ENCODE data around the gene RASL10B. TPM values are rescaled to one million over a fixed set of nuclear protein-coding genes. Genes with fewer than 3 reads are reported as not detected.

RASL10B gene
- total and polyA plus RNA-seq, 2 donors (not counting 1 experiment from before 2014, with no cell fraction given), result 0.78 to 1.5 TPM

- Histone ChIP-seq H3K36me3 (ENCODE audit: control insufficient read depth, insufficient read depth, low read length) (peaks cover under 1% of the 10 kb centered on the region), H3K9ac (ENCODE audit: insufficient read depth, low read length) (no peak overlapping the region), H3K4me1 (ENCODE audit: control insufficient read depth, extremely low read depth, insufficient read depth, low read length) (no peaks in the 10 kb centered on the region), H4K20me1 (ENCODE audit: control insufficient read depth, extremely low read depth, insufficient read depth, low read length) (no peaks in the 10 kb centered on the region), H3K4me3 (replicated peaks in 1 of 4; ENCODE audit: control extremely low read depth in 1 of 4, insufficient read depth in 1 of 4, low read depth in 3 of 4, low read length in 4 of 4) (peak overlapping the region in 1 of 4 experiments; percentile 69), H2AFZ (ENCODE audit: low read length) (no peak overlapping the region), H3K27ac (ENCODE audit: insufficient read depth, low read length) (no peak overlapping the region), H3K27me3 (ENCODE audit: control insufficient read depth, insufficient read depth, low read length) (peaks cover 4% of the 10 kb centered on the region), H3K9me3 (ENCODE audit: control insufficient read depth, insufficient read depth, low read depth, low read length) (no peaks in the 10 kb centered on the region), H3K4me2 (ENCODE audit: extremely low read depth, insufficient read depth, low read length) (no peak overlapping the region), H3K79me2 (ENCODE audit: control insufficient read depth, insufficient read depth, low read length) (no peaks in the 10 kb centered on the region)
- TF ChIP-seq EZH2 (IDR thresholded peaks at IDR 0.05; ENCODE audit: low read length, missing control alignments), result no peak
- TF ChIP-seq, protein P1, sequence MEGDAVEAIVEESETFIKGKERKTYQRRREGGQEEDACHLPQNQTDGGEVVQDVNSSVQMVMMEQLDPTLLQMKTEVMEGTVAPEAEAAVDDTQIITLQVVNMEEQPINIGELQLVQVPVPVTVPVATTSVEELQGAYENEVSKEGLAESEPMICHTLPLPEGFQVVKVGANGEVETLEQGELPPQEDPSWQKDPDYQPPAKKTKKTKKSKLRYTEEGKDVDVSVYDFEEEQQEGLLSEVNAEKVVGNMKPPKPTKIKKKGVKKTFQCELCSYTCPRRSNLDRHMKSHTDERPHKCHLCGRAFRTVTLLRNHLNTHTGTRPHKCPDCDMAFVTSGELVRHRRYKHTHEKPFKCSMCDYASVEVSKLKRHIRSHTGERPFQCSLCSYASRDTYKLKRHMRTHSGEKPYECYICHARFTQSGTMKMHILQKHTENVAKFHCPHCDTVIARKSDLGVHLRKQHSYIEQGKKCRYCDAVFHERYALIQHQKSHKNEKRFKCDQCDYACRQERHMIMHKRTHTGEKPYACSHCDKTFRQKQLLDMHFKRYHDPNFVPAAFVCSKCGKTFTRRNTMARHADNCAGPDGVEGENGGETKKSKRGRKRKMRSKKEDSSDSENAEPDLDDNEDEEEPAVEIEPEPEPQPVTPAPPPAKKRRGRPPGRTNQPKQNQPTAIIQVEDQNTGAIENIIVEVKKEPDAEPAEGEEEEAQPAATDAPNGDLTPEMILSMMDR (conservative IDR thresholded peaks at IDR 0.05 in 1 of 2, IDR thresholded peaks at IDR 0.05 in 1 of 2; ENCODE audit: low read depth in 1 of 2, low read length in 2 of 2), result no peak
- DNase-seq (ENCODE audit: low read depth in 2 of 2), result no peak
Measured at GRCh38 chr17:35732806-35733136, 1.3 kb downstream of the RASL10B start.

DNA sequence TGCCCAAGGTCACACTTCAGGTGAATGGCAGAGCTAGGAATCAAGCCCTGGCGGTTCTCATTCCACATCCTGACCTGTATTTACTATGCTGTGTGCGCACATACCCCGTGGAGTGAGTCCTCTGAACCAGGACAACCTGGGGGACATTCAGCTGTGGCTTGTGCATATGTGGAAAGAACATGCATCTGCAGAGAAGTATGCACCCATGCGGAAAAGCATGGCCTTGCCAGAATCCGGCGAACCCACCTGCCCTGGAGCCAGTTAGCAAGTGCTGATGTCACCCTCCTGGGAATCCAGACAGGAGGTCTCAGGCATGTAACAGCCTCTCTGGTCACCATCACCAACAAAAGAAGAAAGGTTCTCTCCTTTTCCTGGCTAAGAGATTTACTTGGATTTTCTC is 1.9 kb downstream of the RASL10B start:
- Histone ChIP-seq H3K27me3 (ENCODE audit: control insufficient read depth, insufficient read depth, low read length) (peaks cover 4% of the 10 kb centered on the region), H3K27ac (ENCODE audit: insufficient read depth, low read length) (no peak overlapping the region), H3K4me1 (ENCODE audit: control insufficient read depth, extremely low read depth, insufficient read depth, low read length) (no peaks in the 10 kb centered on the region)

GRCh38 chr17:35734396-35734795 is 3.0 kb downstream of the RASL10B start:
- no peak overlapping the region for H3K9ac ChIP-seq (ENCODE audit: insufficient read depth, low read length)
- no peak overlapping the region for H2AFZ ChIP-seq (ENCODE audit: low read length)
- no peak overlapping the region for H3K4me3 ChIP-seq (replicated peaks in 1 of 4; ENCODE audit: control extremely low read depth in 1 of 4, insufficient read depth in 1 of 4, low read depth in 3 of 4, low read length in 4 of 4)
- no peaks in the 10 kb centered on the region for H3K36me3 ChIP-seq (ENCODE audit: control insufficient read depth, insufficient read depth, low read length)
- no peaks in the 10 kb centered on the region for H3K9me3 ChIP-seq (ENCODE audit: control insufficient read depth, insufficient read depth, low read depth, low read length)
- H4K20me1 ChIP-seq (ENCODE audit: control insufficient read depth, extremely low read depth, insufficient read depth, low read length), result no peaks in the 10 kb centered on the region
- H3K79me2 ChIP-seq (ENCODE audit: control insufficient read depth, insufficient read depth, low read length), result no peaks in the 10 kb centered on the region
- peaks cover 12% of the 10 kb centered on the region for H3K27me3 ChIP-seq (ENCODE audit: control insufficient read depth, insufficient read depth, low read length)
- no peak overlapping the region for H3K4me2 ChIP-seq (ENCODE audit: extremely low read depth, insufficient read depth, low read length)
- TF ChIP-seq, protein P1 (conservative IDR thresholded peaks at IDR 0.05 in 1 of 2, IDR thresholded peaks at IDR 0.05 in 1 of 2; ENCODE audit: low read depth in 1 of 2, low read length in 2 of 2), result no peak
- TF ChIP-seq EZH2 (IDR thresholded peaks at IDR 0.05; ENCODE audit: low read length, missing control alignments), result no peak
- no peaks in the 10 kb centered on the region for H3K4me1 ChIP-seq (ENCODE audit: control insufficient read depth, extremely low read depth, insufficient read depth, low read length)
- no peak for DNase-seq (ENCODE audit: low read depth in 2 of 2)
- no peak overlapping the region for H3K27ac ChIP-seq (ENCODE audit: insufficient read depth, low read length)

More for the DNA sequence above, 1.9 kb downstream of the RASL10B start:
- no peak overlapping the region for H3K4me3 ChIP-seq (replicated peaks in 1 of 4; ENCODE audit: control extremely low read depth in 1 of 4, insufficient read depth in 1 of 4, low read depth in 3 of 4, low read length in 4 of 4)
- H3K36me3 ChIP-seq (ENCODE audit: control insufficient read depth, insufficient read depth, low read length), result no peaks in the 10 kb centered on the region
- no peak for DNase-seq (ENCODE audit: low read depth in 2 of 2)
- H4K20me1 ChIP-seq (ENCODE audit: control insufficient read depth, extremely low read depth, insufficient read depth, low read length), result no peaks in the 10 kb centered on the region
- no peak overlapping the region for H2AFZ ChIP-seq (ENCODE audit: low read length)
- H3K9me3 ChIP-seq (ENCODE audit: control insufficient read depth, insufficient read depth, low read depth, low read length), result no peaks in the 10 kb centered on the region
- no peaks in the 10 kb centered on the region for H3K79me2 ChIP-seq (ENCODE audit: control insufficient read depth, insufficient read depth, low read length)
- no peak overlapping the region for H3K9ac ChIP-seq (ENCODE audit: insufficient read depth, low read length)
- no peak overlapping the region for H3K4me2 ChIP-seq (ENCODE audit: extremely low read depth, insufficient read depth, low read length)
- TF ChIP-seq, protein P1 (conservative IDR thresholded peaks at IDR 0.05 in 1 of 2, IDR thresholded peaks at IDR 0.05 in 1 of 2; ENCODE audit: low read depth in 1 of 2, low read length in 2 of 2), result no peak
- TF ChIP-seq EZH2 (IDR thresholded peaks at IDR 0.05; ENCODE audit: low read length, missing control alignments), result no peak
